Measurements from ENCODE around the gene ANKRD55. TPM values are rescaled to one million over a fixed set of nuclear protein-coding genes. Genes with fewer than 3 reads are reported as not detected.

ANKRD55 gene
- polyA plus RNA-seq, 1 of the 3 experiments (the other 2 are of a cell fraction) = not detected

- no peak for DNase-seq
- H3K4me3 ChIP-seq (ENCODE audit: low read depth in 2 of 2, low read length in 1 of 2) = no peak overlapping the region
- no peak overlapping the region; a peak in 1 of 4 replicates for H3K27ac ChIP-seq (ENCODE audit: low read depth in 2 of 2, low read length in 1 of 2)
- no peaks in the 10 kb centered on the region for H4K20me1 ChIP-seq (ENCODE audit: insufficient read depth)
- H3K36me3 ChIP-seq (replicated peaks in 1 of 2; ENCODE audit: control insufficient read depth in 1 of 2, insufficient read depth in 2 of 2, low read length in 1 of 2) = no peaks in the 10 kb centered on the region
- peaks cover 0 to 7% of the 10 kb centered on the region in 2 experiments; a peak in 2 of 4 replicates for H3K4me1 ChIP-seq (ENCODE audit: control insufficient read depth in 1 of 2, insufficient read depth in 2 of 2, low read depth in 1 of 2, low read length in 1 of 2)
- H3K79me2 ChIP-seq (ENCODE audit: insufficient read depth) = no peaks in the 10 kb centered on the region
- 53% methylated on average over 1 of the region's 1 CpG for WGBS (ENCODE audit: low lambda C conversion rate)
- no peak overlapping the region for H3K4me2 ChIP-seq
- CTCF ChIA-PET = no interaction called here
- POLR2A ChIA-PET = no interaction called here
- no peaks in the 10 kb centered on the region for H3K9me2 ChIP-seq
- TF ChIP-seq FOXJ3 (CRISPR knock-in tag; IDR thresholded peaks at IDR 0.05) = no peak
- no peak overlapping the region for H3K9ac ChIP-seq
- H3K9me3 ChIP-seq = no peaks in the 10 kb centered on the region
- H2AFZ ChIP-seq (ENCODE audit: low read depth) = no peak overlapping the region
- H3F3A ChIP-seq (replicated peaks; ENCODE audit: insufficient read depth) = no peaks in the 10 kb centered on the region
- no peaks in the 10 kb centered on the region for H3K27me3 ChIP-seq (ENCODE audit: insufficient read depth)
Observed at GRCh38 chr5:56145106-56145505, 88.0 kb downstream of the ANKRD55 start.

DNA sequence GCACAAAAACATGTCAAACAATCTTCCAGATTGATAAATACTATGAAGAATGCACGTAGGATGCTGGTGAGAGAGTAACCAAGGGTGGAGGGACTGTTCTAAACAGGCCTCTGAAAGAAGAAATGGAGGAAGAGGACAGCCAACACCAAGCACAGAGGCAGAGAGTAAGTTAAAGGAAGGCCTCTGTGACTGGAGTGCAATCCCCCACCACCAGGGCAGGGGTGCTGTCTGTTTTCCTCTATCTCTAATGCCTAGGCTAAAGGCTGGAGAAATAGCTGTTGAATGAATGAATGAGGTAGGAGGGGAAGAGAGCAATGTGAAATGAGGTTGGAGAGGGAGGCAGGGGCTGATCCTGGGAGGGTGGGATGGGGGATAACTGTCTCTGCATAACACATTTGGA, 88.9 kb downstream of the ANKRD55 start:
- H3K27me3 ChIP-seq (ENCODE audit: insufficient read depth) = no peaks in the 10 kb centered on the region
- H3K9ac ChIP-seq = no peak overlapping the region
- H3K4me3 ChIP-seq (ENCODE audit: low read depth in 2 of 2, low read length in 1 of 2) = no peak overlapping the region
- no peak overlapping the region for H3K27ac ChIP-seq (ENCODE audit: low read depth in 2 of 2, low read length in 1 of 2)
- no peak for DNase-seq
- H3K79me2 ChIP-seq (ENCODE audit: insufficient read depth) = no peaks in the 10 kb centered on the region
- H2AFZ ChIP-seq (ENCODE audit: low read depth) = no peak overlapping the region
- no peaks in the 10 kb centered on the region for H3K9me2 ChIP-seq
- no peaks in the 10 kb centered on the region for H3F3A ChIP-seq (replicated peaks; ENCODE audit: insufficient read depth)
- peaks cover 0 to 7% of the 10 kb centered on the region in 2 experiments; a peak in 2 of 4 replicates for H3K4me1 ChIP-seq (ENCODE audit: control insufficient read depth in 1 of 2, insufficient read depth in 2 of 2, low read depth in 1 of 2, low read length in 1 of 2)
- no peak for TF ChIP-seq IRF3 (IDR thresholded peaks at IDR 0.05; ENCODE audit: low read depth, low read length)
- H4K20me1 ChIP-seq (ENCODE audit: insufficient read depth) = no peaks in the 10 kb centered on the region
- CTCF ChIA-PET = no interaction called here
- H3K36me3 ChIP-seq (replicated peaks in 1 of 2; ENCODE audit: control insufficient read depth in 1 of 2, insufficient read depth in 2 of 2, low read length in 1 of 2) = no peaks in the 10 kb centered on the region
- WGBS (ENCODE audit: low lambda C conversion rate) = 56% methylated on average over 1 of the region's 1 CpG
- no peaks in the 10 kb centered on the region for H3K9me3 ChIP-seq
- H3K4me2 ChIP-seq = no peak overlapping the region
- POLR2A ChIA-PET = no interaction called here

GRCh38 chr5:56143373-56143714, 89.8 kb downstream of the ANKRD55 start:
- Histone ChIP-seq H4K20me1 (ENCODE audit: insufficient read depth) (no peaks in the 10 kb centered on the region), H3K36me3 (replicated peaks in 1 of 2; ENCODE audit: control insufficient read depth in 1 of 2, insufficient read depth in 2 of 2, low read length in 1 of 2) (no peaks in the 10 kb centered on the region), H3K4me1 (ENCODE audit: control insufficient read depth in 1 of 2, insufficient read depth in 2 of 2, low read depth in 1 of 2, low read length in 1 of 2) (peaks cover 0 to 5% of the 10 kb centered on the region in 2 experiments; a peak in 1 of 4 replicates), H3K27me3 (ENCODE audit: insufficient read depth) (no peaks in the 10 kb centered on the region), H3K4me2 (no peak overlapping the region), H3K9ac (no peak overlapping the region), H3K9me3 (no peaks in the 10 kb centered on the region), H3K27ac (ENCODE audit: low read depth in 2 of 2, low read length in 1 of 2) (no peak overlapping the region), H3K4me3 (ENCODE audit: low read depth in 2 of 2, low read length in 1 of 2) (no peak overlapping the region), H3K9me2 (no peaks in the 10 kb centered on the region), H3F3A (replicated peaks; ENCODE audit: insufficient read depth) (no peaks in the 10 kb centered on the region), H3K79me2 (ENCODE audit: insufficient read depth) (no peaks in the 10 kb centered on the region), H2AFZ (ENCODE audit: low read depth) (no peak overlapping the region)
- CTCF ChIA-PET = no interaction called here
- TF ChIP-seq RFX5 (IDR thresholded peaks at IDR 0.05; ENCODE audit: low read length) = no peak
- no peak for TF ChIP-seq FOSL2 (IDR thresholded peaks at IDR 0.05; ENCODE audit: borderline replicate concordance, low read depth)
- no peak for TF ChIP-seq RAD21 (IDR thresholded peaks at IDR 0.05; ENCODE audit: low read length)
- no peak for TF ChIP-seq CTCF (IDR thresholded peaks at IDR 0.05)
- TF ChIP-seq FOXM1 (IDR thresholded peaks at IDR 0.05; ENCODE audit: low read depth) = no peak
- no peak for TF ChIP-seq EP300 (IDR thresholded peaks at IDR 0.05; ENCODE audit: borderline replicate concordance in 1 of 2, low read depth in 1 of 2, low read length in 1 of 2)
- TF ChIP-seq JUND (IDR thresholded peaks at IDR 0.05) = no peak
- no peak for TF ChIP-seq POLR2AphosphoS5 (IDR thresholded peaks at IDR 0.05; ENCODE audit: low read depth, low read length)
- 87% methylated on average over 2 of the region's 2 CpGs for WGBS (ENCODE audit: low lambda C conversion rate)
- no peak for DNase-seq
- POLR2A ChIA-PET = no interaction called here
